Hippocampal formation (tissue), 2 donors: ENCODE results near the gene INSYN1.
"Not testable (repeated sequence)": the region's sequence is repeated elsewhere in the genome, so short reads cannot be mapped to it uniquely, and the experiment has no call there.

Source experiments
- DNase-seq, 2 donors: peaks; one replicate each; lab custom pipeline; 2025; lab: John Stamatoyannopoulos, UW

The INSYN1 gene

DNA sequence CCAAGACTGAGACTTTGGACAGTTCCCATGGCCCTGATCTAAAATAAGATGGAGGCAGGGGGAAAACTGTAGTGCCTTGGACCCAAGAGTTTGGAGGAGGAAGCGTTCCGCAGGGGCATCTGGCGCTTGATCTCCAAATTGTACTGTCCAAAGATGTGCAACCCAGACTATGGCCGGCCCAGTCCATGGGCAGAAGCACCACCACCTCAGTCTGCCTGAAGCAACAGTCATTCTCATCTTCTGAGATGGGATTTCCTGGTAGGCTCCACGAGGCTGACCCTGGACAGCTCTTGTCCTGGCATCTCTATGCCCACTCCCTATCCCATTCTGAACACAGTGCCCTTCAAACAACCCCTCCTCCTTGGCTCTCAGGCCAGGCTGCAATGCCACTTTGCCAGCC is 3.6 kb downstream of the INSYN1 start:
- DNase-seq = no peak

DNA sequence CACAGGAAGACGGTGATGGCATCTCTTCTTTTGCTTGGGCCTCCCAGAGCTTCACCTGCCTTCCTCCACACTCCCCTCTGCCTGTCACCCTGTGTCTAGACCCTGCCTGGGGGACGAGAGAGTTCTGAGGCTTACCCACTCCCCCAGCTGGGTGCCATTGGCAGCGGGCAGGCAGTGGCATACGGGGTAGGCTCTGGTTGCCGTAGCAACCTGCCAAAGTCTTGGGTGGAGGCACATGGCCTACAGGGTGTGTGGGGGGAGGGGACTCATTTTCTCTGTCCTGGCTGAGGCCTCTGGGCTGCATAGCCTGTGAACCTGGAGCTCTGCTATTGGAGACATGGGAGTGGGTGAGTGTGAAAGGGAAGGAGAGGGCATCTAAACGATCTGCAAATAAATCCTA is 4.4 kb downstream of the INSYN1 start:
- no peak for DNase-seq

DNA sequence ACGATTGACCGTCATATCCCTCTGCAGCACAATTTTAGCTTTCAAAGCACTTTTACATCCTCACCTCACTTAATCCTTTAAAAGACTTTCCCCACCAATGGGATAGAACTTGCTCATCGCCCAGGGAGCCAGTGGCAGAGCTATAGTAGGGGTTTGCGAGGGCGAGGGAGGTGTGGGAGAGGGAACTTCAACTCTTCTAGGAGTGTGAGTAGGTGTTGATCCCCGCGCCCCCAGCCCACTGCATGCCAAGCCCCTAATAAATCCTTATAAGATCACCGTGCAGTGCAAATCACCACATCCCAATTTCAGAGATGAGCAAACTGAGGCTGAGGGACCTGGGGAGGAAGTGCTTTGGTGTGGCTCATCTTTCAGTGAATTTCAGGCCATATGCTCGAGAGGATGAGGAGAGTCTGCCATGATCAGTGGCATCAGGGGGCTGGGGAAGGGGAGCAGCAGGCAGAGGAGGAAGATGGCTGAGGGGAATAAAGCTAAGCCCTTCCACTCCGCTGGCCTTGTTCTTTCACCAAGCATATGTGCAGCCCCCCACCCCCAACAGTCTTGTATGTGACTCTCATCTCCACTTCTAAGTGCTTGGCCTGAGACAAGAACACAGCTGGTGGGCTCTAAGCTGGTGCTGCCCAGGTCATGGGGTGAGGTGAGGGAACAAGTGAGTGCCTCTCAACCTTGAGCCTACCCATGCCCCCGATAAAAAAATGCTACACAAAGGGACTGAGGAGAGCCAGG is 5.1 kb downstream of the INSYN1 start:
- DNase-seq = no peak

DNA sequence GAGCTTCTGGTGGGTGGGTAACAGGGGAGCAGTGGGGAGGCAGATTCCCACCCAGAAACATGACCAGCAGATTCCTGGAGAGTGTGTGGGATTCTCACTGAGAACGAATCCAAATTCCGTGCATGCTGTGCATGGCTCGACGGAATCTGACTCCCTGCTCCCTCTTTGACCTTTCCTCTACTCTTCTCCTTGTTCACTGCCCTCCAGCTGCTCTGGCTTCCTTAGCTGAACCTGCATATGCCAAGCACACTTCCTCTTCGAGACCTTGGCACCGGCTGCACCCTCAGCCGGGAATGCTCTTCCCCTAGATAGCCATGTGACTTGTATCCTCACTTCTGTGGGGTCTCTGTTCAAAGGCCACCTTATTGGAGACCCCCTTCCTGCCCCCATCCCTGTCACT is 6.3 kb downstream of the INSYN1 start:
- DNase-seq = no peak

DNA sequence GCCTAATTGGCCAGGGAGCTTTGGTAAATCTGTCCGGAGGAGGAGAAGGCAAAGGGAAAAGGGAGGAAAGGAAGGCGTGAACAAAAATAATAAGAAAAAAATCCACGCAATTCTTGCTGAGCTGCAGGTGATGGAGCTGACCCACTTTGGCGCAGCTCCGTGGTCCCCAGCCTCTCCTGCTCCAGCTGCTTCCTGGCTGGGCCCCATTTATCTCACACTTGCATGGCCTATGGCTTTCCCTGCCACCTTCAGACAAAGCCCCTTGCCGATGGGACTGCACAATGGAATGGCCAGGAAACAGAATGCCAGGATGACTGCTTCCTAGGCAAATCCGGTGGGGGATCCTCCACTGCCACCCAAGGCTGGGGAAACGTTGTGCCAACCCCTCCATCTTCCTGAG is 6.9 kb downstream of the INSYN1 start:
- no peak for DNase-seq

DNA sequence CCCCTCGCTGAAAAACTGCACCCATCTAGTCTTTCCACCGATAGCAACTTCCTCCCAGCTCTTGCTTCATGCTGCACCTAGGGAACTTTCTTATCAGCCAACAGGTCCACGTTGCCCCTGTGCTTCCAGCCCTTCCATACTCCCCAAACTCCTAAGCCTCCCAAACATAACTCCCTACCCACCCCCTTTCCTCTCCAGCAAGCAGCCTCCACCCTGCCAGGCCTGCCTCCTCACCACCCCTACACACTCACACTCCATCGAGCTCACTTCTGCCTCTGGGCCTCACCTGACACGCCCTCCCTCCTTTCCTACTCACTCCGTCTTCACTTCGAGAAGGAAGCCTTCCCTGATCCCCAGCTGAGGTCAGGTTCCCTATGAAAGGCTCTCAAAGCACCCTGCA is 8.1 kb downstream of the INSYN1 start:
- DNase-seq = no peak

DNA sequence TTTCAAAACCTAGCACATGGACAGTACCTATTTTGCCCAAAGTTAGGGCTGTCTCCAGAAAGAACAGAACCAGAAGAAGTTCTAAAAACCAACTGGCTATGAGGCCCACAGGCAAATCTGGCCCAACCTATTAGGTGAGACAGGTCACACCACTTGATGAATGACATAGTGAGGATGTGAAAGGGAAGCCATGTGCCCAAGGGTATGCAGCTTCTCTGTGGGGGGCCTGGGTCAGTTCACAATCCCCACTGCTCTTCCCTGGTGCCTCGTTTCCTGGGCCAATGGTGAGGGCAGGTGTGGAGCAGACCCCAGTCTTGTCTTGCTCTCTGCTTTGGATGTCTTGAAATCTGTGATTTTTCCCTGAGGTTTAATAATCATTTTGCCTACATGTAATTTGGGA is 8.9 kb downstream of the INSYN1 start:
- no peak for DNase-seq

DNA sequence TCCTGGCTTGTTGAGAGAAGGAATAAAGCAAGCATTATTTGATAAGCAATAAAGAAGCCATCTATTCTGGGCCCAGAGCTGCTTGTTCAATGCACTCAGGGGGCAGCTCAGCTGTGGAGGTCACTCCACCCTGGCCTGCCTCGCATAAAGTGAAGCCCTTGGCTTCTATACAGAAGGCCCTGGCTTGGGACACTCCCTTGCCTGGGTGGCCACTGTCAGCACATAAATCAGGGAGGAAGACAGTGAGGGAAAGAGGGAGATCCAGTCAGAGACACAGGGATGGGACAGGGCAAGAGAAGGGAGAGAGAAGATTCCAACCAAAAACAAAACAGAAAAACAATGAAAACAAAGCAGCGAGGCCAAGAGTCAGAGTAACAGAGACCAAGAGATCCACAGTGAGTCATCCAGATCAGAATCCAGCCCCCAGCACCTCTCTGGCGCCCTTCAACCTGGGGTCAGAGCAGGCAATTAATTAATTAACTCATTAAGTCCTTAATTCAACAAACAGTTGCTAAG is 11.8 kb downstream of the INSYN1 start:
- DNase-seq = no peak

DNA sequence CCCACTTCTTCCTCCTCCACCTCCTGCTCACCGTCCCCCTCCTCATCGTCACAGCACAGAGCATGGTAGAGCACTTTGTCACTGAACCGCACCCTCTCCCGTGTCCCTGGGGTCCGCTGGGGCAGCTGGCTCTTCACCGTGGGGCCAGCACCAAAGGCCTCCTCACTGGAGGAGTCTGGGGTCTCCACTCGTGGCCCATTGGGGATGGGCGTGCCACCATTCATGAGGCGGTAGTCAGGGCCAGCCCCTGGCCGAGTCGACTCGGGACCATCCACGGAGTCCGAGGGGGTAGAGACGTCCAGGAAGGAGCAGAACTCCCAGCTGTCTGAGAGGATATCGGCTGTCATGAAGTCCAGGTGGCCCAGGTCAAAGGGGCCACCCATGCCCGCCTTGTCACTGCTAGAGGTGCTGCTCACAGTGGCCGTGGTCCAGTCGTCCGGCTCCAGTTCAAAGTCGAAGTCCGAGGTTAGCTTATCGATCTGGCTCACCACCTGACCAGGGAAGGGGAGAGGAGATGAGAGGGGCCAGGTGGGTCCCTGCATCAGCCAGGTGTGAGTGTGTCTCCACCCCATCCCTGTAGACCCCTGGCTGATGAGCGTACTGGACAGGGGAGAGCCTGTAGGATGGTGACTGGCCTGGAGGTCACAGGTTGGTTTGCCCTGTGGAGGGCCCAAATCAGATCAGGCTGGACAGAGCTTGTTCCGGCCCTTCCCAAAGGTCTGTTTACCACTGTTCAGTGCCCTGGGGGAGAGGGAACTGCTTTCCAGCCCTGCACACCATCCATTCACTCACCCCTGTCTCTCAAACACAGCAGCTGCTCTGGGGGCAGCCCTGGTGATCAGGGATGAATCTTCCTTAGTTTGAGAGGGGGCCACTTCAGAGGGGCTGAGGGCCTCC is 12.8 kb downstream of the INSYN1 start:
- DNase-seq = no peak

DNA sequence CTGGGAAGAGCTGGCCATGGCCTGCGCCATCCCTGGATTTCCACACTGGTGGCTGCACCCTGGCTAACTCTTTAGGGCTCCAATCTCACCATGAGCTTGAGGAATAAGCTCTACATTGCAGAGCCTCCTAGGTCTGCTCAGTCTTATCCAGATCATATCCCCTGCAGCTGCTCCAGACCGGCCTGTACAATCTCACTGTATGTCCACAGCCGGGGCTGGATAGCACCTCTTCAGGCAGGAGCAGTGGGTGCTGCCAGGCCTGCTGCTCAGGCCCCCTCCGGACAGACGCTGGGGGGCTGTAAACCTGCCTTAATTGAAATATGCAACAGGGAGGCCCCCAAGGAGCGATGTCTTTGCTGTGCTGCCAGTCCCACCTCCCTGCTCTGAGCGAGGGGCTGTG is 15.6 kb downstream of the INSYN1 start:
- no peak for DNase-seq

DNA sequence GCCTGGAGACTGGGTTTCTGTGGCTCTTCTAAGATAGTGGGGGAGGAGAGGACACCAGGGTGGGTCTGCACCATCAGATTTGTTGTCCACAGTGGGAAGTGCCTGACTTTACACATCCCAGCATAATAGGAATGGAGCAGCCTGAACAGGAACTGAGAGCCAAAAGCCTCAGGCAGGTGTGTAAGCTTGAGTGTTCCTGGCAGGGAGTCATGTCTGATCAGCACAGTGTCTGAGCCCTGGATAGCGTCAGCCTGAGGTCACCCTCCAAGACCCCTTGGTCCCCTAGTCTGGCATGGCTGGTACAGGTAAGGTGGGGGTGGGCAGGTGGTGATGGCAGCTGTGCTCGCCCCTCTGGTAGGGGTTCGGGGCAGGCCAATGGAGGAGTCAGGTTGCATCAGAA is 20.2 kb downstream of the INSYN1 start:
- DNase-seq = no peak

DNA sequence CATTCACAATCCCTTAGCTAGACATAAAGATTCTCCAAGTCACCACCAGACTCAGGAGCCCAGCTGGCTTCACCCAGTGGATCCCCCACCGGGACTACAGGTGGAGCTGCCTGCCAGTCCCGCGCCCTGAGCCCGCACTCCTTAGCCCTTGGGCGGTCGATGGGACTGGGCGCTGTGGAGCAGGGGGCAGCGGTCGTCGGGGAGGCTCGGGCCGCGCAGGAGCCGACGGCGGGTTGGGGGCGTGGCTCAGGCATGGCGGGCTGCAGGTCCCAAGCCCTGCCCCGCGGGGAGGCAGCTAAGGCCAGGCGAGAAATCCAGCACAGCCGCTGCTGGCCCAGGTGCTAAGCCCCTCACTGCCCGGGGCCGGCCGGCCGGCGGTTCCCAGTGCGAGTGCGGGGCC is 21.1 kb downstream of the INSYN1 start:
- not testable (repeated sequence) for DNase-seq

DNA sequence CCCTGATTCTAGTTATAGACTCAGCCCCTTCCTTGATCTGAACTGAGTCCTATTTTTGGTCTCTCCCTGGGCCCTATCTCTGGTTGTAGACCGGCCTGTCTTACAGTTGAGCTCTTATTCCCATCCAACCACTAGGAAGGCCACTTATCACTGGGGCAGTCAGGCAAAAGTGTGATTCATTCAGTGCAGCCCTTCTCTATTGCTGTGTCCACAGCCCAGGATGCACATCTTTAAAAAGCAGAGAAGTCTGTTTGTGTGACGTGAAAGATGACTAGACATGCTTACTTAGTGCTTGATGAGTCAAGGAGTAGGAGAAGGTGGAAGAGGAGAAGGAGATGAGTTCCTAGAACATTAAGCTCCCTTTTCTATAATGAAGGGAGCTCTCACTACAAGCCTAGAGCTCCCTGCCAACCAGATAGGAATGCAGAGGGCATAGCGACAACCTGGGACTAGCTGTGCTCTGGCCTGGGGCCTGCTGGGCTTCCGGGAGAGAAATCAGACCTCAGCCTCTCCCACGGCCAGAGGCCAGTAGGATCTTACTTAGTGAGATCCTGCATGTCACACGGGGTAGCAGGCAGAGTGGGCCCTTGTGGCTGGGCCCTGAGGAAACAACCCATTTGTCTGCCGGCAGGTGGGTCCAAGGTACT is 25.7 kb downstream of the INSYN1 start:
- no peak for DNase-seq

DNA sequence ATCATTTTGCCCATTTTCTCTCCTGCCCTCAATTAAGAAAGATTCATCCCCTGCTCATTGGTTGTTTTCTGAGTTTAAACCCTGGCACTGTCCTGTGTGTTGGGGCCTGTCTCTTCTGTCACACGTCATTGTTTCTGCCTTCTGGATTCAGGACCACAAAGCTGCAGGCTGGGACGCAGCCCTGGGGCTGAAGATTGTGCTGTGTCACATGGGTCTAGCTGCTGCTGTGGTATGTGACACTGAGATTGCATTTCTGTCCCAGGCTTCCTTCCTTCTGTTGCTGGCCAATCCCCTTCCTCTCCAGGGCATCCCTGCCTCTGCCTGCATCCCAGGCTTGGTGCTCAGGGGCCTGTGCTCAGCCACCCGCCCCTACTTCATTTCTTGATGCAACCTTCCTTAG is 28.9 kb downstream of the INSYN1 start:
- no peak for DNase-seq

DNA sequence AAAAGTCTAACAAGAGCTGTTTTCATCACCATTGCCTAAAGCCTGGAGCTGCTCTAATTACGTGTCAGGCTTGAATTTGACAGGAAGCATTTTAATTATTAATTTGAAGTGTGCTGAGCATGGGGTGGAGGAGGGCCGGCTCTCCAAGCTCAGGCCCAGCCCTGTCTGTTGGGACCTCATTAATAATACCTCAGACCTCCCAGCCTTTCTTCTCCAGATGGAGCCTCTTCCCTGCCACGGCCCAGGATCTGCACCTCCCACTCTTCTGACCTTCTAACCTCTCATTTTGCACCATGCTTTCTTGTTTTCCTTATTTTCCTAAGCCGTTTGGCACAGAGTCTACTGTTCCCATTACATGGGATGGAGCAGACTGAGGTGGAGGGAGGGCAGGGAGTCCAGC is 30.0 kb downstream of the INSYN1 start:
- no peak for DNase-seq

DNA sequence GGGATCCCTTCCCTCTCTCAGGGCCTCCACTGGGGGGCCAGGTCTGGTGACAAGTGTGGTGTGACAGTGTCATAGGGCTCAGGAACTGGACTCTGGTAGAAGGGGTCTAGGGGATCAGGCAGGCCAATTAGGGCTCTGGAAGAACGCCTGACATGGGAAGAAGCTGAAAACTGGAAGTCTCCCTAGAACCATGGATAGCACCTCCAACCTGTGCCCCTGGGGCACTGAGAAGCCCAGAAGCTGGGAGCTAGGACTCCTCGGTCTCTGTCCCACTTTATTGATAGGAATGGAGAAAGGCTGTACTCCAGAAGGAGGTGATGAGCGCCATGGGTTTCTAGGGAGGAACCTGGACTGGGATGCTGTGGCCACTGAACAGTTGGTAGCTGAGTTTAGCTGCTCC is 30.7 kb downstream of the INSYN1 start:
- no peak for DNase-seq

DNA sequence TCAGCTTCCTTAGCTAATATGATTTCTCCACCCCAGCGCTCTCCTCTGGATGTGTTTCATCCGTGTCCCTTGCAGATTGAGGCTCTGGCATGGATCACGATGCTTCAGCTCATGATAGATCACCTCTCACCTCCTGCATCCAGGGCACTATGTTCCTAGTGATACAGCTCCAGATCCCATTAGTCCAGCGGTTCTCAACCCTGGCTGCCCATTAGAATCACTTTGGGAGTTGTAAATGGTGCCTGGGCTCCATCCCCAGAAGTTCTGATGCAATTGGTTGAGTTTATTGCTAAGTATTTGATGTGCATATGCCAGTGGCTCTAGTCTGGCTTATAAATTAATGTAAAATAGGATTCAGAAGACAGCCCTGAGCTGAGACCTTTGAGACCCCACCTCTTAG is 34.5 kb downstream of the INSYN1 start:
- DNase-seq = no peak

DNA sequence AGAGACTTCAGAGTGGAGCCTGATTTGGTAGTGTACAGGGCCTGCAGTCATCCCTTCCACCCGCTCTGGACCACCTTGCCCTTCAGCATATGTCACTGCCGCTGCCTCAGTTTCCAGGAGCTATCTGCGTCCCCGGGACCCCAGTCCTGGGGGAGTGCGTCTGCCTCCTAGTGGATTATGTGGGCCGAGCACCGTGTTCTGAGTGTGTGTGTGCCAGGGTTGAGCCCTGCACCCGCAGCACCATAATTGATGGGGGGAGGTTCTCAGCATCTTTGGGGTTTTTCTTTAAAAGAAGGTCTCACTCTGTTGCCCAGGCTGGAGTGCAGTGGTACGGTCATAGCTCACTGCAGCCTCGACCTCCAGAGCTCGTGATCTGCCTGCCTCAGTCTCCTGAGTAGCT is 35.3 kb downstream of the INSYN1 start:
- DNase-seq = no peak

DNA sequence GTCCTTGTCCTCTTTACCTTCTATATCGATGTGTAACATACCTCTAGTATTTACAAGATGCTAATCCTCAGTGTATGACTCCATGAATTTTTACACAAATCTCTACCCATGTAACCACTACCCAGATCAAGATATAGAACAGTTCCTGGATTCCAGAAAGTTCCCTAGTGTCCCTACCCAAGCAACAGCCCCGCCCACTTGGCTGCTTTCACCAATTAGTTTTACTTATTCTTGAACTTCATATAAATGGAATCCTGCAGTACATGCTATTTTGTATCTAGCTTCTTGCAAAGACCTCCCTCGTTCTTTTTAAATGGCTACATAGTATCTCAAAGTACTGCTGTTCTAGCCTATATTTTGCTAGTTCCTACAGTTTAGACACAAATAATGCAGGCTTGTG is 35.9 kb downstream of the INSYN1 start:
- no peak for DNase-seq

DNA sequence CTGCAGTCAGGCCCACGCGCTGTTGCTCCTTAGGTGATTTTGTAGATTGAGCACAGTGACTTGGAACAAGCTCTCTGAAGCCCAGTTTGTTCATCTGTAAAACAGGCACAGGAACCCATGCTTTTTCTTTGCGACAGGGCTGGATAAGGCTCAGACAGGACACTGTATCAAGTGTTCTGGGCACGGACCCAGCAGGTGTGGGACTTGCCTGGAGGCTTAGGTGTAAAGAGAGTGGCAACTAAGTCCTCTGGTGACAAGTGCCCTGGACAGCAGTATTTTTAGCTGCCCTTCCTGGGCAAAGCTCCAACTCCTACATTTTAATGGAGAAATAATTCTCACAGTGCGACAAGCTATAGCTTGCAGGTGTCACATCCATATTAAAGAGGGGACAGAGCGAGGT is 36.7 kb downstream of the INSYN1 start:
- no peak for DNase-seq

DNA sequence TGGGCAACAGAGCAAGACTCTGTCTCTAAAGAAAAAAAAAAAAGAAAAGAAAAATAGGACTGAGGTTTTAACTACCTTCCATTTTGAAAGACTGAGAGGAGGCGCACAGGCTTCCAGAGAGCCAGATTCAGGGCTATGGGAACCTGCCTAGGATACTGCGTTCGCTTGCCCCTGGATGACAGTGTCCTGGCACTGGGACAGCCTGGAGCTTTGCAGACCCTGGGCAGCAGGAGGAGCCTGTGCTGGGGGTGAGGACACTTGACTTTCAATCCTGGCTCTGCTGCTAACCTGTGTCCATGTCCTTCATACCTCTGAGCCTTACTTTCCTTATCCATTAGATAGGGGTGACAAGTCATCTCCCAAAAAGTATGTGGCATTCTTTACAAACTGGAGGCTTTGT is 37.7 kb downstream of the INSYN1 start:
- no peak for DNase-seq

DNA sequence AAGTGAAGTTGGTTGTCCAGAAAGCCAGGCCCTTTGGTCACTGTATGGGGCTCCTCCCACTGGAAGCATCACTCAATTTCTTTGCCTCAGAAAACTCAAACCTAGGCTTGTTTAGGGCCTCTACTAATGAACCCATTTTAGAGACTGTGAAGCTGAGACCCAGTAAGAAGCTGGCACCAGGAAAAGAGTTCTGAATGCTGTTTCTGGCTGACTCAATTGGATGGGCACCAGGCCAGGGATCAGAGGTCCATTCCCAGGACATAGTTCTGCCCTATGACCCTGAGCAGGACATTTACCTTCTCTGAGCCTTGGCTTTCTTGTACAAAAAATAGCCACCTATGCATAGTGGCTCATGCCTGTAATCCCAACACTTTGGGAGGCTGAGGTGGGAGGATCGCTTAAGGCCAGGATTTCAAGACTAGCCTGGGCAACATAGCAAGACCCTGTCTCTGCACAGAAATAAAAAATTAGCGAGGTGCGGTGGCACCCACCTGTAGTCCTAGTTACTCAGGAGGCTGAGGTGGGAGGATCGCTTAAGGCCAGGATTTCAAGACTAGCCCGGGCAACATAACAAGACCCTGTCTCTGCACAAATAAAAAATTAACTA is 38.4 kb downstream of the INSYN1 start:
- no peak for DNase-seq
